Effector memory CD4-positive, alpha-beta T cell (primary cell): ENCODE results near the gene ZNF180.

Source experiments
- DNase-seq, 3 donors: peaks; one replicate each; pipeline ENCODE4 v3.0.0-alpha.2; 2020
- H3K27ac ChIP-seq: 2 replicates; pipeline ENCODE4 v1.7.0; 2013; ENCODE audit warnings: mild to moderate bottlenecking, low read length, moderate library complexity; ENCODE audit not compliant: insufficient read depth, poor library complexity, severe bottlenecking
- H3K27me3 ChIP-seq: replicated peaks from 2 replicates; pipeline ENCODE4 v1.7.0; 2013; ENCODE audit warnings: mild to moderate bottlenecking, low read length; ENCODE audit not compliant: insufficient read depth, control insufficient read depth, poor library complexity, severe bottlenecking
- H3K36me3 ChIP-seq: 2 replicates; pipeline ENCODE4 v1.7.0; 2013; ENCODE audit warnings: mild to moderate bottlenecking, low read length, moderate library complexity; ENCODE audit not compliant: control insufficient read depth, insufficient read depth
- H3K4me1 ChIP-seq: 2 replicates; pipeline ENCODE4 v1.7.0; 2013; ENCODE audit warnings: low read length, mild to moderate bottlenecking; ENCODE audit not compliant: control insufficient read depth, insufficient read depth, poor library complexity, severe bottlenecking
- H3K4me3 ChIP-seq: 2 replicates; pipeline ENCODE4 v1.7.0; 2013; ENCODE audit warnings: low read length, low read depth, mild to moderate bottlenecking; ENCODE audit not compliant: insufficient read depth, poor library complexity, severe bottlenecking
- H3K9me3 ChIP-seq: 2 replicates; pipeline ENCODE4 v1.7.0; 2013; ENCODE audit warnings: mild to moderate bottlenecking, low read length, moderate library complexity; ENCODE audit not compliant: control insufficient read depth

The ZNF180 gene

DNA sequence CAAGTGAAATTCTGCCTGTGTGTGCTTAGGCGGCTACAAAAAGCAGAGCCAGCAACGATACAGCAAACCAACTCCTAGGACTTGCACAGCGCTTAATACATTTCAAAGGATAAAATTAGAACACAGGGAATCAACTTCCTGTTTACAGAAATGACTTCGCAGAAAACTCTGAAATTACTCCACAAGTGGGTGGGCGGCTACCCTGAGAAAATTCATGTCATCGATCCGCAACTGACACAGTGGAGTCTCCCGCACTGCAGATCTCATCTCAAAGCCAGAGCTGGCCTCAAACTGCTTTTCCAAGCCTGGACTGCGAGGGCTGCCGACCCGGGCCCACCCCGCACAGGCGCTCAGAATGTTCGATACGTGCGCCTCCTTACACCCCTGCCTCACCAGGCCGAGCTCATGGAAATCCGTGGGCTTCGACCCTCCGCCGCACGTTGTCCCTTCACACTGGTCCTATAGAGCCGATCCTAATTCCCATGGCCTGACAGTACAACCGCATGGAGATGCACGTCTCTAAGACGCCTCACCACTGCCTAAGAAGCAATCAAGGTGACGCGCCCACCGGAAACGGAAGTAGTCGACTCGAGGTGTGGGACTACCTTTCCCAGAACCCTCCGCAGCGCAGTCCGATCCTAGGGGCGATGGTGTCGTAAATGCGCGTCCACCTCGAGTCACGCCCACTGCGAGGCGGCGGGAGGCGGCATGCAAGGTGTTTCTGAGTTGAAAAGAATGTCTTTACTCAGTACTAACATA lies 52.2 kb downstream of the ZNF180 start, which contains the start of gene ZNF229:
Gene ZNF229, minus strand, starts transcription at position 557 of the 759 bp plus-strand sequence. CDS start 5,625 bp downstream, outside the sequence.
- DNase-seq: peak in 2 of 3 donors; percentile 14 to 34
- H3K27me3 ChIP-seq: no peaks in the 10 kb centered on the region
- no peak within 1 kb of the TSS for H3K27ac ChIP-seq
- no peaks in the 10 kb centered on the region for H3K36me3 ChIP-seq
- no peaks in the 10 kb centered on the region for H3K4me1 ChIP-seq
- peaks cover 26% of the 10 kb centered on the region for H3K9me3 ChIP-seq
- H3K4me3 ChIP-seq: peak within 1 kb of the TSS; percentile 53

DNA sequence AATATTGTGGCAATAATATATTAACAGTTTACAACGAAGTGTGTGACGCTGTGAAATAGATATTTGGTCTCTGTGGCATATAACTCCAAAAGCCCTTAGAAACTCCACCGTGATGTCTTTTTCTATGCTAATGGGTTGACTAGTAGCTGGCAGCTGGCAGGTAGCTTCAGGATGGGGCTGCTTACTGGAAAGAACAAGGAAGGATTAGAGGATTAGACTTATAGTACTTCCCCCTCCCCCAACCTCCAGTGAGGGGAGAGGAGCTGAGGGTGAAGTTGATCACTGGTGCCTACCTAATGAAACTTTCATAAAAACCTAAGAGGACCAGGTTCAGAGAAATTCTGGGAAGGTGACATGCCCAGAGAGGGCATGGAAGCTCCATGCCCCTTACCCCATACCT lies 61.9 kb downstream of the ZNF180 start:
- Histone ChIP-seq H3K4me3 (no peak overlapping the region), H3K27me3 (no peaks in the 10 kb centered on the region), H3K9me3 (no peaks in the 10 kb centered on the region), H3K27ac (no peak overlapping the region), H3K4me1 (no peaks in the 10 kb centered on the region), H3K36me3 (no peaks in the 10 kb centered on the region)
- DNase-seq: no peak

DNA sequence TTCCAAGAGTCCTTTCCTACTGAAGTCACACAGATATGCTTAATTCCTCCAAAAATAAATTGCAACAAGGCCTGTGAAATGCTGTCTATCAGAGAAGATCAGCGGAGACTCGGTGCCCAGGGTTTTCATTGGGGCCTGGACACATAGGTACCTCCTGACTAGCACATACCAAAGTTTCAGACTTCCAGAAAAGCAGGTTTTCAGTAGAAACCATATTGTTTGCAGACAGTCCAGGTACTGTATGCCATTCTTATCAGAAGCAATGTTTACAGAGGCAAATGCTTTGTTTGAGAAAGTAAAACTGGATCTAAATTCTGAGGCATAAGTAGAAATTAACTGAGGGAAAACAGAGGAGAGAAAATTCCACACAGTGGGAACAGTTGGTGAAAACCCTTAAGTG lies 64.9 kb downstream of the ZNF180 start:
- Histone ChIP-seq H3K27ac (no peak overlapping the region), H3K4me3 (no peak overlapping the region), H3K36me3 (no peaks in the 10 kb centered on the region), H3K9me3 (no peaks in the 10 kb centered on the region), H3K4me1 (no peaks in the 10 kb centered on the region), H3K27me3 (no peaks in the 10 kb centered on the region)
- no peak for DNase-seq

DNA sequence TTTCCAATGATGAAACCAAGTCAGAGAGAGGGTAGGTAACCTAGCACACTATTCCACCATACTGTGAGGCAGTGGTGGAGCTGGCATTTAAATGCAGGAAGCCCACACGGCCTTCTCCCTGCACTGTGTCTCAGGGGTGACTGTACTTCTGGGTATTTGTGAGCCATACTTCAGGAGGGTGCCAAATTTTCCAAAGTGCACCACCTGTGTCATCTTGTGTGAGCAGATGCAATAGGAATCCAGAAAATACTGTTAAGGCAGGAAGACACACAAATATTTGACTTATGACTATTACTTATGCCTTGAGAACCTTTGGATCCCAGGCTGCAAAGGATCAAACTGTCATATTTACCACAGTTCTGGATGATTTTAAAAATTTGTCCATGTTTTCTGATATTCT lies 69.4 kb downstream of the ZNF180 start:
- DNase-seq: no peak
- Histone ChIP-seq H3K4me1 (no peaks in the 10 kb centered on the region), H3K27ac (no peak overlapping the region), H3K4me3 (no peak overlapping the region), H3K27me3 (no peaks in the 10 kb centered on the region), H3K36me3 (no peaks in the 10 kb centered on the region), H3K9me3 (peaks cover 6% of the 10 kb centered on the region)
